Colonic mucosa (tissue), 4 donors: ENCODE results near the gene COL7A1. TPM values are rescaled to one million over a fixed set of nuclear protein-coding genes. Genes with fewer than 3 reads are reported as not detected.

ENCODE experiments used
- DNase-seq: peaks from one replicate; pipeline ENCODE4 v3.0.0-alpha.2; 2020
- H3K27ac ChIP-seq: fragments of 200-600 bp; one replicate; pipeline ENCODE4 v1.8.0; 2021
- H3K27me3 ChIP-seq: fragments of 200-600 bp; one replicate; pipeline ENCODE4 v1.8.0; 2021
- H3K36me3 ChIP-seq: fragments of 200-600 bp; one replicate; pipeline ENCODE4 v1.8.0; 2021
- H3K4me1 ChIP-seq: fragments of 200-600 bp; one replicate; pipeline ENCODE4 v1.8.0; 2021; ENCODE audit warnings: mild to moderate bottlenecking
- H3K4me3 ChIP-seq: fragments of 200-600 bp; one replicate; pipeline ENCODE4 v1.8.0; 2021
- H3K9ac ChIP-seq, 2 donors: one replicate each; pipeline ENCODE4 v1.7.0; 2013; ENCODE audit warnings: control low read depth in 2 of 2, low read depth in 2 of 2, low read length in 2 of 2
- H3K9me3 ChIP-seq: fragments of 200-600 bp; one replicate; pipeline ENCODE4 v1.8.0; 2021
- intact Hi-C: fragments of 100-400 bp; cut with DNase I; formaldehyde crosslinking; loops from one replicate; pipeline ENCODE4 v1.14.1; 2022
- total RNA-seq, 2 donors: library from RNA; stranded (reverse); fragmentation: NEBNext Ultra II Directional in 1 of 2; extraction: Animal tissue kit (Norgen Biotek cat#: 25700) in 1 of 2; gene quantifications; one replicate each; pipeline ENCODE4 v1.2.1, GENCODE V29; 2021
- TF ChIP-seq, protein P1 (sequence below): fragments of 200-600 bp; IDR thresholded peaks from one replicate; pipeline ENCODE4 v1.8.0; 2022; ENCODE audit warnings: antibody characterized with exemption, mild to moderate bottlenecking
- donor health status: healthy.
- donor health status: DM: no; HTN: no; CAD: no.
- donor health status: DM: no; HTN: no; CAD: no.

The COL7A1 gene
- total RNA-seq, 2 donors from 2014 or later, result 3.8 to 5.1 TPM

DNA sequence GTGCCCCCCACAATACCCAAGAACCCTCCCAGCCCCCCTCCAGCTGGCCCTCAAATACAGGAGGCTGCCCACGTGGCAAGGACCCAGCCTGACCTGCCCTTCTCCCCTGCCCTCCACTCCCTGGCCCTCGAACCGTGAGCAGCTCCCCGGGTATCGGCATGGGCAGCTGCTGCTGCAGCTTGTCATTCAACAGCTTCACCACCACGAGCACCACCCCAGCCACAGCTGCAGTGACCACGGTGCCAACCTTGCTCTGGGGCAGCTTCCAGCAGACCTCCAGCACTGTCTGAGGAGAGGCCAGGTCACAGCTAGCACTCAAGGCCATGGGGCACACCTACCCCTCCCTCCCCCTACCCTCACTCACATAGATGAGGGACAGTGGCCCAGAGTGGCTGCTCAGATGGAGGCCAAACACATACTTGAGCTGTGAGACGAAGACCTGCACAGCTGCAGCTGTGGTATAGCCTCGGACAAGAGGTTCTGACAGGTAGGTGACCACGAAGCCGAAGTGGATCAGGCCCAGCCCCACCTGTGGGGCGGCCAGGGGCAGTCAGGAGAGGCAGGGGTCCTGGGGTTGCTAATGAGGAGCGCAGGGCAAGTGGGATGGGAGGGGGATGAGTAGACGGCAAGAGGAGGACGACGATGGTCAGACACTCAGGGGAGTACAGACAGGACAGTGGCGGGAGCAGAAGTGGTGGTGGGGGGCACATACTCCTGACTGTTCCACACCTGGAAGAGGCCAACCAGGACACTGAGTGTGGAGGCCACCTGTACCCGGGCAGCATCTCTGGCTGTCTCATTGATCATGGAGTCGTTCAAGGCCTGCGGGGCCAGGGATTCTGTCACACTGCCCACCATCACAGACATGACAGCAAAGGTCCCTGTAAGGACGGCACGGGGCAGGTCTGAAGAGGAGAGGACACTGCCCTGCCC, 36.7 kb upstream of the COL7A1 start:
- no peaks in the 10 kb centered on the region for H3K9me3 ChIP-seq
- intact Hi-C loops, result loop anchor here (10.0 kb wide), 1 partner anchor 167 kb away; a partner anchor contains a TSS
- peaks cover 12% of the 10 kb centered on the region for H3K36me3 ChIP-seq
- H3K4me3 ChIP-seq, result no peak overlapping the region
- TF ChIP-seq, protein P1, sequence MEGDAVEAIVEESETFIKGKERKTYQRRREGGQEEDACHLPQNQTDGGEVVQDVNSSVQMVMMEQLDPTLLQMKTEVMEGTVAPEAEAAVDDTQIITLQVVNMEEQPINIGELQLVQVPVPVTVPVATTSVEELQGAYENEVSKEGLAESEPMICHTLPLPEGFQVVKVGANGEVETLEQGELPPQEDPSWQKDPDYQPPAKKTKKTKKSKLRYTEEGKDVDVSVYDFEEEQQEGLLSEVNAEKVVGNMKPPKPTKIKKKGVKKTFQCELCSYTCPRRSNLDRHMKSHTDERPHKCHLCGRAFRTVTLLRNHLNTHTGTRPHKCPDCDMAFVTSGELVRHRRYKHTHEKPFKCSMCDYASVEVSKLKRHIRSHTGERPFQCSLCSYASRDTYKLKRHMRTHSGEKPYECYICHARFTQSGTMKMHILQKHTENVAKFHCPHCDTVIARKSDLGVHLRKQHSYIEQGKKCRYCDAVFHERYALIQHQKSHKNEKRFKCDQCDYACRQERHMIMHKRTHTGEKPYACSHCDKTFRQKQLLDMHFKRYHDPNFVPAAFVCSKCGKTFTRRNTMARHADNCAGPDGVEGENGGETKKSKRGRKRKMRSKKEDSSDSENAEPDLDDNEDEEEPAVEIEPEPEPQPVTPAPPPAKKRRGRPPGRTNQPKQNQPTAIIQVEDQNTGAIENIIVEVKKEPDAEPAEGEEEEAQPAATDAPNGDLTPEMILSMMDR, result no peak
- H3K9ac ChIP-seq, result no peak overlapping the region
- peaks cover 4% of the 10 kb centered on the region for H3K4me1 ChIP-seq
- no peak for DNase-seq
- no peaks in the 10 kb centered on the region for H3K27me3 ChIP-seq
- no peak overlapping the region for H3K27ac ChIP-seq

DNA sequence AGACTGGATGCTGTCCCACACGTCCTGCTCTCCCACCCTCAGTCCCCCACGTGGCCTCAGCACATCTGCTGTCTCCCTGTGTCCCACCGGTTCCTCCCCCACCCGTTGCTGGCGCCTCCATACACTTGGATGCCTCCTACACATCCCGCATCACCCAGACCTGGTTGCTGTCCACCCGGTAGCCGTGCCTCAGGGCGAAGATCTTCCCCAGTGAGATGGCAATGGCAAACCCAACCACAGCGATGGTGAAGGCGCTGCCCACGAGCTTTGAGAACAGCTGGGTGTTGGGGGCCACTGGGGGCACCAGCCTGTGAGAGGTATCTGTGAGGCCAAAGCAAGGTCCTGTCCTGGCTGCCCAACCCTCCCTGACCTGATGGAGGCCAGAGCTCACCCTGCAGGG, 35.7 kb upstream of the COL7A1 start:
- no peaks in the 10 kb centered on the region for H3K9me3 ChIP-seq
- peaks cover 12% of the 10 kb centered on the region for H3K36me3 ChIP-seq
- no peak overlapping the region for H3K9ac ChIP-seq
- peaks cover 4% of the 10 kb centered on the region for H3K4me1 ChIP-seq
- H3K27ac ChIP-seq, result no peak overlapping the region
- DNase-seq, result no peak
- TF ChIP-seq, protein P1, result no peak
- intact Hi-C loops, result loop anchor here (10.0 kb wide), 1 partner anchor 166 kb away; a partner anchor contains a TSS
- H3K4me3 ChIP-seq, result no peak overlapping the region
- no peaks in the 10 kb centered on the region for H3K27me3 ChIP-seq

DNA sequence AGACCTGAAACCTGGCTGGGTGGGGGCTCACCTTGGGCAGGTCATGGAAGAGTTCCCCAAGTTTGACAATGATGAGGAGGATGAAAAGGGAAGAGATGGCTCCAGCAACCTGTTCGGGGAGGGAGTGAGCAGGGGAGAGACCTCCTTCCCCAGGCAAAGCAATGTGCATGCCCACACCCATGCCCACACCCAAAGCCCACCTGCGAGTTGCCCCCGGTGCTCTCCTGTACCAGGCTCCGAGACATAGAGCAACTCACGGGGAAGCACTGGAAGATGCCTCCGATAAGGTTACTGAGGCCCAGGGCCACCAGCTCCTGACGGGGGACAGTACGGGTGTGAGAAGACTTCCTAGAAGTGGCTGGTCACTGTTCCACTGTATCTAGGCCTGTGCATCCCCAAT, 35.3 kb upstream of the COL7A1 start:
- TF ChIP-seq, protein P1, result no peak
- Histone ChIP-seq H3K9me3 (no peaks in the 10 kb centered on the region), H3K27ac (no peak overlapping the region), H3K4me3 (no peak overlapping the region), H3K27me3 (no peaks in the 10 kb centered on the region), H3K4me1 (peaks cover 4% of the 10 kb centered on the region), H3K9ac (no peak overlapping the region), H3K36me3 (peaks cover 12% of the 10 kb centered on the region)
- DNase-seq, result no peak
- intact Hi-C loops, result loop anchor here (10.0 kb wide), 1 partner anchor 166 kb away; a partner anchor contains a TSS

DNA sequence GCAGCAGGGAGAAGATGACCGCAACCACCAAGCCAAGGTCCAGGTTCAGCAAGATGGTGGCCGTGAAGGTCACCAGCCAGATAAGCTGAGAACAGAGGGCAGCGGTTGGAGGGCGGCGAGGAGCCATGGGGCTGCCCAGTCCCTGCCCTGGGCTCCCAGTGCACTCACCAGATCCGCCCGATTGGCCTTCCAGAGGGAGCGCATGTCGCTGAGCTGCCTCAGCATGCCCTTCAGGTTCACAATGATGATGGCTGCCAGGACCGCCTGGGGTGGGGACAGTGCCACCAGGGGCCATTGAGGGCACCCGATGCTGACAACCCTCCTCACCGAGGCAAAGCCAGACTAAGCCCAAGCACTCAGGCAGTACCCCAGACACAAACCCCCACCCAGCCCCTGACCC, 34.8 kb upstream of the COL7A1 start:
- TF ChIP-seq, protein P1, result no peak
- intact Hi-C loops, result loop anchor here (10.0 kb wide), 1 partner anchor 165 kb away; a partner anchor contains a TSS
- H3K36me3 ChIP-seq, result peaks cover 12% of the 10 kb centered on the region

DNA sequence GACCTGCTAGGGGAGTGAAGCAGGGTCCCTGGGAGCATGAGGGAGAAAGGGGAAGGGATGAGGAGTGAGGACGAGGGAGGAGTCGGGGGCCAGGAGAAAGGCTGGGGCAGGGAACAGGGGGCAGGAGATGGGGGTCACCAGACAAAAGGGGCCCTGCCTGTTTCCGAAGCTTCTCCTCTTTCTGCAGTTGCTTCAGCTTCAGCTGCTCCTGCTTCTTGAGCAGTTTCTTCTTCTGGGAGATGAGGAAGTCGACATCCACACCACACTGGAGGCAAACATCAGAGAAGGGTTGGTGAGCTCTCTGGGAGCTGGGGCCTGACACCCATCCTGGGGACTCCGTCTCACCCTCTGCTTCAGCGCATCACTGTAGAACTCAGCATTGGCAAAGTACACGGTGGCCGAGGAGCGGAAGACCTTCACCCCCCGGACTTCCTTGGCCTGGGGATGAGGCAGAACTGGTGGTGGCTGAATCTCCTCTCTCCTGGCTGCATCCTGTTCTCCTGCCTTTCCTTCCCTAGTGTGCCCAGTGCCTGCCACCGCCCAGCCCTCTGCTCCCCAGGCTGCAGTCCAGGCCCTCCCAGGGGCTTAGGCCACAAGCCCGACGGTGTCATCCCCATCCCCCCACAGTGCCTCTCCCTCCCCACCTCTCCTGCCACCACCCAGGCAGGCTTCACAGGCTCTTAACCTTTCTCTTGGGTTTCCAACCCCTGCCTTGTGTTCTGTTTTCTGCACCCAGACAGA, 33.3 kb upstream of the COL7A1 start:
- H3K9me3 ChIP-seq, result no peaks in the 10 kb centered on the region
- peaks cover 11% of the 10 kb centered on the region for H3K36me3 ChIP-seq
- H3K9ac ChIP-seq, result no peak overlapping the region
- intact Hi-C loops, result no loop called here
- peaks cover 5% of the 10 kb centered on the region for H3K4me1 ChIP-seq
- TF ChIP-seq, protein P1, result no peak
- H3K27me3 ChIP-seq, result no peaks in the 10 kb centered on the region
- H3K27ac ChIP-seq, result no peak overlapping the region
- no peak for DNase-seq
- no peak overlapping the region for H3K4me3 ChIP-seq

More for the DNA sequence above, 34.8 kb upstream of the COL7A1 start:
- Histone ChIP-seq H3K9me3 (no peaks in the 10 kb centered on the region), H3K4me1 (peaks cover 4% of the 10 kb centered on the region), H3K27ac (no peak overlapping the region), H3K4me3 (no peak overlapping the region), H3K9ac (no peak overlapping the region), H3K27me3 (no peaks in the 10 kb centered on the region)
- no peak for DNase-seq
